ENCODE measurements around the gene TMEM200B.
"Not testable (repeated sequence)": the region's sequence is repeated elsewhere in the genome, so short reads cannot be mapped to it uniquely, and the experiment has no call there.

The TMEM200B gene

DNA sequence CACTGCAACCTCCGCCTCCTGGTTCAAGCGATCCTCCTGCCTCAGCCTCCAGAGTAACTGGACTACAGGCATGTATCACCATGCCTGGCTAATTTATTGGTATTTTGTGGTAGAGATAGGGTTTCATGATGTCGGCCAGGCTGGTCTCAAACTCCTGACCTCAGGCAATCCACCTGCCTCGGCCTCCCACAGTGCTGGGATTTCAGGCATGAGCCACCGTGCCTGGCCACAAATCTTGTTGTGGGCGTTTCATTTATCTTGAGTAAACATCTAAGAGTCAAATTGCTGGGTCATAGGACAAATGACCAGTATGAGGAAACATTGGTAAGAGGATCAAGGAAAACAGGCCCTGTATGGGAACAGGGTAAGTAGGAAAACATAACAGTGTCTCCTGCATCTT is 17.9 kb downstream of the TMEM200B start:
- no peak for DNase-seq

DNA sequence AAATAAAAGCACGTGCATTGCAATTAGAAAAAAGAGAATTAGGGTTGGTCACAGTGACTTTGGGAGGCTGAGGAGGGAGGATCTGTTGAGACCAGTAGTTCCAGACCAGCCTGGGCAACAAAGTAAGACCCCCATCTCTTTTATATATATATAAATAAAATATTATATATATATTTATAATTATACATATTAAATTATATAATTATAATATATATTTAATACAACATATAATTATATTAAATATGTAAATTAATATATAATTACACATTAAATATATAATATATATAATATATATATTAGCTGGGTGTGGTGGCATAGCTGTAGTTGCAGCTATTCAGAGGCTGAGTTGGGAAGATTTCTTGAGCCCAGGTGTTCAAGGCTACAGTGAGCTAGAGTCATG is 23.2 kb downstream of the TMEM200B start:
- no peak for DNase-seq

DNA sequence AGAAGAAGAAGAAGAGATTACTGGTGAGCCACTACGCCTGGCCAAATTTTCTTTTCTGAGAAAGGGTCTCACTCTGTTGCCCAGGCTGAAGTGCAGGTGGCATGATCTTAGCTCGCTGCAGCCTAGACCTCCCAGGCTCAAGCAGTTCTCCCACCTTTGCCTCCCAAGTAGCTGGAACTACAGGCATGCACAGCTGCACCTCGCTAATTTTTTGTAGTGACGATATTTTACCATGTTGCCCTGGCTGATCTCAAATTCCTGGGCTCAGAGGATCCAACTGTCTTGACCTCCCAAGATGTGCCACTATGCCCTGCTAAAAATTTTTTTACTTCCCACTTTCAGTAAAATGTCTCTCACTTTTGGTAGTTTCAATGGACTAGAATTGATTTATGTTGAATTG is 24.4 kb downstream of the TMEM200B start:
- DNase-seq, result no peak

DNA sequence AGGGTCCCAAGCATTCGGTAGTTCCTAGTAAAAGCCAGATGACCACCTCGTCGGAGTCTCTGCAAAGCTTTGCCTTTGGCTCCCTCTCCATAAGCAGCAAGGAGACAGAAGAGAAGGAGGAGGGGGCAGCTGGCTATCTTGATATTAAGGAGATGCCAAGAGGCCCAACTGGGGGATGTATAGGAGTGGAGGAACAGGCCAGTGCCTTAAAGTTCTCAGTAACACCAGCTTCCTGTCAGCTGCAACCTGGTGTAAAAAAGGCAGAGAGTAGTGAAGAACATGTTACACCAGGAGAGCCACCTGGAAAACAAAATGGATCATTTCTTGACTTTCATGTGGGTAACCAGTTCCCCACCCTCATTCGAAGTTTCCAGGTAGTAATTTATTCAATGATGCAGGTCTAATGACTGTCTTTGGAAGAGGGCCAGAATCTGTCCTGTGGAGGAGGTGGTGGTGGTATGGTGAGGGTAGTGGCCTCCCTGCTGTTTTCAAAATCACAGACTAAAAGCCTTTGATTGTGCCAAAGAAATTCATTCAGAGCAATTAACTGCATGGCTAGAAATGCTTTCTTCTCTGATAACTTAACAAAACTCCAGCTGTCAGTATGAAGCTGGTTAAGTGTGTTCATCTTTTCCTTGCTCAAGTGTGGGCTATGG is 27.3 kb downstream of the TMEM200B start:
- DNase-seq, result peak; percentile 19 to 29

DNA sequence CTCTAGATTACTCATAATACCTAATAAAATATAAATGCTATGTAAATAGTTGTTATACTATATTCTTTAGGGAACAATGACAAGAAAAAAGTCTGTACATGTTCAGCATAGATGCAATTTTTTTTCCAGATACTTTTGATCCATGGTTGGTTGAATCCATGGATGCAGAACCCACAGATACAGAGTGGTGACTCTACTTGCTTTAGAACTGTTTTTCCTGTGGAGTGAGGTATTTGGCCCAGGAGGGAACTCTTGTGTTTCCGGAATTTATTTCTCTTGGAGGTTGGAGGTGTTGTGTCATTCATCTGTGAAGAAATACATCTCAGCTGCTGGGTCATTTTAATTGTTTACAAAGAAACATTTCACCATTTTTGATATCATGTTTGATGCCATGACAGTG is 28.7 kb downstream of the TMEM200B start:
- DNase-seq, result no peak

DNA sequence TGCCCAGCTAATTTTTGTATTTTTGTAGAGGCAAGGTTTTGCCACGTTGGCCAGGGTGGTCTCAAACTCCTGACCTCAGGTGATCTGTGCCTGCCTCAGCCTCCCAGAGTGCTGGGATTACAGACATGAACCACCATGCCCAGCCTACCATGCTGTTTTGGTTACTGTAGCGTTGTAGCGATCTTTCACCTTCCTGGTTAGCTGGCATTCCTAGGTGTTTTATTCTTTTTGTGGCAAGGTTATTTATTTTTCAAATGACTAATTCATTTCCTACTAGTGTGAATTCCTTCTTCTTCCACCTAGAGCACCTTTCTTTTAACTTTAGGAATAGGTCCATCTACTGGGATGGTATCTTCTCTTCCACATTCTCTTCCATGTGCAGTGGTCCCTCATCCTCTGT is 29.3 kb downstream of the TMEM200B start:
- no peak for DNase-seq

DNA sequence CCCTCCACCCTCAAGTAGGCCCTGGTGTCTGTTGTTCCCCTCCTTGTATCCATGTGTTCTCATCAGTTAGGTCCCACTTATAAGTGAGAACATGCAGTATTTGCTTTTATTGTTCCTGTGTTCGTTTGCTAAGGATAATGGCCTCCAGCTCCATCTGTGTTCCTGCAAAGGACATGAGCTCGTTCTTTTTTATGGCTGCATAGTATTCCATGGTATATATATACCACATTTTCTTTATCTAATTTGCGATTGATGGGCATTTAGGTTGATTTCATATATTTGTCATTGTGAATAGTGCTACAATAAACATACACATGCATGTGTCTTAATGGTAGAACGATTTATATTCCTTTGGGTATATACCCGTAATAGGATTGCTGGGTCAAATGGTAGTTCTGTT is 31.0 kb downstream of the TMEM200B start:
- not testable (repeated sequence) for DNase-seq

DNA sequence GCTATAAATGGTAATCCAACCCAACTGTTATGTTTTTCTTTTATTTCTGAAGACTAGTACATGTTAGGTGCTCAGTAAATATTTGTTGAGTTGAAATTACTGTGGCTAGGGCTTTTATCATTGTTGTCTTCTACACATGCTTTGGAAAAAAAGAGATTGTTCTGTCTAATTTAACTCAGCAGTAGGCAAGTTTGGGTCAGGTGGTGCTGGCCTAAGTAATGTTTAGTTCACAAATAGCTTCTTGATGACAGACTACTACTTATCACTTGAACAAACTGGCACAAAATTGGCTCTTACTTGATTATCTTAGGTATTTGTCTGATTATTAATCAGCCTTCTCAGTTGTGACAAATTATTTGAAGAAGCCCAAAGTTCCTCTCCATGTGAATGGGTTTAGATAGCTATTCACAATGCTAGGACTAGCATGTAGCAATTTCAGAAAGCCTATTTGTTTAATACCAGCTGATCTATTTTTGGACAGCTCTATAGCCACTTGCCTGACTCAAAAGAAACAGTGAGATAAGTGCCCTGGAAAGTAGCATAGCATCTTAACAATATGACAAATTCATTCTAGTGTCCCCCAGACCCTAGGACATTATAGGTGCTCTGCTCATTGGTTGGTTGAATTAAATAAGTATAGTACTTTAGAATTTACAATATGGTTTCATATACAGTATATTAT is 32.6 kb downstream of the TMEM200B start:
- no peak for DNase-seq

DNA sequence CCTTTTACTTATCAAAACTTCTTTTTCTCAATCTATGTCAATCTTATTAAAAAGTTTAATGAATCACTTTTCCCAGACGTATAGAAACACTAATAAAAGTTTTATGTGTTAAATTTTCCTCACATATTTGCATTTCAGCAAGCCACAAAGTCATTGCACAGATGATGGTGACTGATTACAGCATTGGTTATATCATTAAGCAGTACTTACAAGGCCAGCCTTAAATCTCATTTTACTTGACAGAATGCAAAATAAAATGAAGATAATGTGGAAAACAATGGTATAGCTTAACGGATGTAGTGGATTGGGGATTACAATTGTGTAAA is 39.5 kb downstream of the TMEM200B start:
- no peak for DNase-seq

DNA sequence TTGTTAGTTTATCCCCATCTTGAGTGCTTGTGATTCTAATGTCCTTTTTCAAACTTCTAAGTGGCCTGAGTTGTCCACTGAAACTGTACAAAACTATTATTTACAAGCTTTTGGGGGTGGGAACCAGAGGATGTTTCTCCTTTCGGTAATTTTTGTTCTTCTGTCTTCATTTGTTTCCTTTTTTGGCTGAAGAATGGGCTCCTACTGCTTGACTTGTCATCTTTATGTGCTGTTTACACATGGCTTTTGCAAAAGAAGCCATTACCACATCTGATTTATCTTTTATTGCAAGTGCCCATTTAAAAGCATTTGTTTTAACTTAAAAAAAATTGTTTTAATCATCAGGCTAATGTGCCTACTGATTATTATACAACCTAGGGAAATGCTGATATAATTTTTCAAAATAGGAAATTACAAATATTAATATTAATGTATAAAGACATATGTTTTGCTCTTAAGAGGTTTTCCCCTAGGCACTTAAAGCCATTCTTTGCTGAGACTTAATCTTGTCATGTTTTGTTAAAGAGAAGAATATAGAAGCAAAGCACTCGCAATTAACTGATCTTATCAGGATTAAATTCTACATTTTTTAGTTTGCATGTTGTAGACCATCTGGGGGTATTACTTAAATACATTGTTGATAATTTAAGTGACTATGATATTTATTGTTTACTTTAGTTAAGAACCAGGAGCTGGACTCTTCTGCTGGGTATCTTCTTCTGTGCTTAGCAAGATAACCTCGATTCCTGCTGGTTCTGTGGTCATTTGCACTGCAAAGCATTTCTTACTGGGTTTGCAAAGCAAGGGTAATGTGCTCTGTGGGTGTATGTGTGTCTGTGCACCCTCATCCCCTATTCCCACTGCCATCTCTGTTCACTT is 40.1 kb downstream of the TMEM200B start:
- DNase-seq, result peak; percentile 12 to 44

DNA sequence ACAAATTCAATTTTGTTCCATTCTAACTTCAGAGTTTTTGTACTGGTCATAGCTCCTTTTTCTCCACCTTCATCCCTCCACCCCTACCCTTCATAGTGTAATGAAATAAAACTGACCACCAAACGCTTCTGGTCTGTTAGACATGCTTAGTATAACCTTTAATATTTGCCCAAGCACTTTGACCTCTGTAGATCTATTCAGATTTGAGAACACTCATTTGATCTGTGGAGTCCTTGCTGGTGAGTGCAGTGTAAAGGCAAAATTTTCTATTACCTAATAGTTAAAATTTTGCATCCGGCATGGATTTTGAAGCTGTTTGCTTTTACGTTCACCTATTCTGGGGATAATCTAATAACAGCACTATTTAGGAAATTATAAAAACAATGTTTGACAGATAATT is 41.2 kb downstream of the TMEM200B start:
- DNase-seq, result no peak

DNA sequence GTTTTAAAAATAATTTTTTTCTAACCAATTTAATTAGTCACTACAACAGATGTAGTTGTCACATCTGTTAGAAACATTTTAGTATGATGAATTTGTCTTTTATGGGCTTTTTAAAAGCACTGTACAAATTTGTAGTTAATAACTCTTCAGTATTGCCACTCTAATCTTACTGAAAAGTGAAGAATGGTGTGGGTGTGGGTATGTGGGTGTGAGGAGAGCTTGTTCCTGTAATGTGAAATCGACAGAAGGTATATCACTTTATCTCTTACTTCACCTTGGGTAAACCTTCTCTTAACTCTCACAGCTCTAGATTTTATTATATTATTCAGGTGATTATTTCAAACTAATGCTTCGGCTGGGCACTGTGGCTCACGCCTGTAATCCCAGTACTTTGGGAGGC is 42.5 kb downstream of the TMEM200B start:
- DNase-seq, result no peak

DNA sequence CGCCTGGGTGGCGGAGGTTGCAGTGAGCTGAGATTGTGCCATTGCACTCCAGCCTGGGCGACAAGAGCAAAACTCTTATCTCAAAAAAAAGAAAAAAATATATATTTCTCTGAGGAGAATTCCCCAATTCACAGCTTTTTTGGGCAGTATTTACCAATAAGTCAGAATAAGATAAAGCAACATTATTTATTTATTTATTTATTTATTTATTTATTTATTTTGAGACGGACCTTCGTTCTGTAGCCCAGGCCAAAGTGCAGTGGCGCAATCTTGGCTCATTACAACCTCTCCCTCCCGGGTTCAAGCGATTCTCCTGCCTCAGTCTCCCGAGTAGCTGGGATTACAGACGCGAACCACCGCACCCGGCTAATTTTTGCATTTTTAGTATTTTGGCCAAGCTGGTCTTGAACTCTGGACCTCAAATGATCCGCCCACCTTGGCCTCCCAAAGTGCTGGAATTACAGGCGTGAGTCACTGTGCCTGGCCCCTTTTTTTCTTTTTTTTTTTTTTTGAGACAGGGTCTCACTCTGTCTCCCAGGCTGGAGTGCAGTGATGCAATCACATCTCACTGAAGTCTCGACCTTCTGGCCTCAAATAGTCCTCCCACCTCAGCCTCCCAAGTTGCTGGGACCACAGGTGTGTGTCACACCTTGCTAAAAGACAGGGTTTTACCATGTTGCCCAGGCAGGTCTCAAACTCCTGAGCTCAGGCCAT is 43.6 kb downstream of the TMEM200B start:
- not testable (repeated sequence) for DNase-seq

DNA sequence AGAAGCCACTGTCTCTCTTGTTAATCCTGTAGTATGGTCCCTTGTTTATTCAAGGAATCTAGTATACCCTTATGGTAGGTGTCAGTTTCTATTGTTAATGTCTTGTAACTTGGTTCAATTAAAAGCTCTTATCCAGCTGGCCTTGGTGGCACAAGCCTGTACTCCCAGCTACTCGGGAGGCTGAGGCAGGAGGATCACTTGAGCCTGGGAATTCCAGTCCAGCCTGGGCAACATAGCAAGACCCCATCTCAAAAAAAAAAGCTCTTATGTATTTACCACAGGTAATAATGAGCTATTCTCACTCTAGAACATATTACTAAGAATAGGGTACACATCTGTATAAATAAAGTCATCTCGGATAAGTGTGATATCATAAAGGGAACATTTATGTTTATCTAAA is 46.5 kb downstream of the TMEM200B start:
- no peak for DNase-seq

Data from NCI-H524 (cell line).